Glomerular endothelial cell (primary cell): ENCODE measurements around the gene AFAP1L1. TPM values are rescaled to one million over a fixed set of nuclear protein-coding genes. Genes with fewer than 3 reads are reported as not detected.

ENCODE experiments used
- DNase-seq: peaks from one replicate; pipeline ENCODE4 v3.0.0-alpha.2; 2011; ENCODE audit warnings: low read depth, low spot score; ENCODE audit errors: extremely low read depth
- total RNA-seq: library from RNA; depleted of rRNA; stranded (reverse); fragments of >200 nt; gene quantifications from 2 replicates; pipeline ENCODE4 v1.2.3, GENCODE V29; 2015

The AFAP1L1 gene
- total RNA-seq, 1 donor from 2014 or later, result 274 TPM

GRCh38 chr5:149283626-149284480, 12.2 kb downstream of the AFAP1L1 start:
- DNase-seq, result no peak

DNA sequence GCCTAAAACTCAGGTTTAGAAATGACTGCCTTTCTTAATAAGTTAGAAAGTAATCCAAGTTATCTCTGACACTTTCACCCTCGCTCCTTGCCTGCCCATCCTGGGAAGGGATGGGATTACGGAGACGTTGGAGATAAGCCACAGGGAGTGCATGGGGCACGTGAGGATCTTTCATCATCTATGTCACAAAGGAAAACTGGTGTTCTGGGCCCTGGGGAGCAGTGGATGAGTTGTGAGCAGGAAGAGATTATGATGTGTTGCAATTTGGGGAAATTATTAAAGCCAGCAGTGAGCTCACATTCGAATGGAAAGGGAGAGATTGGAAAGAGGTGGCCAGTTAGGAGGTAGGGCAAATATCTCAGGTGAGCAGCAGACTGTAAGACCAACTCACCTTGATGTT, 12.8 kb downstream of the AFAP1L1 start:
- DNase-seq, result no peak

DNA sequence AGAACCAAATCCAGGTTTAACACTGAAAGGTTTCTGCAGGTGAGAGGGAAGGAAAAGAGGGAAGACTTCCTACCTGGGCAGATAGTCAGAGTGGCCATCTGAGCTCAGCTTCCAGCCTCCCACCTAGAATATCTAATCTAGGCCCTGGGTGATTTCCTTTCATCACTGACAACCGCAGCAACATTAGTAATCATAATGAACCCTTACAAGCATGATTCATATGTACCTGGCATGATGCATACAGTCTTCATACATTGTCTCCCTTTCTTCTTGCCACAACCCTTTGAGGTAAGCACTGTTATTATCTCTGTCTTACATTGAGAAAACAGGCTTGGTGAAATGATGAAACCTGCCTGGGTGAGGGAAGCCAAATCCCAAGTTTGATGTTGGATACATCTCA, 13.5 kb downstream of the AFAP1L1 start:
- DNase-seq, result no peak

- DNase-seq, result peak; percentile 89
These were observed 16.8 kb downstream of the AFAP1L1 start for GRCh38 chr5:149288436-149288835.

GRCh38 chr5:149289301-149289700, 17.6 kb downstream of the AFAP1L1 start:
- DNase-seq, result peak; percentile 79

- no peak for DNase-seq
These were observed 23.5 kb downstream of the AFAP1L1 start for GRCh38 chr5:149294872-149295829.

DNA sequence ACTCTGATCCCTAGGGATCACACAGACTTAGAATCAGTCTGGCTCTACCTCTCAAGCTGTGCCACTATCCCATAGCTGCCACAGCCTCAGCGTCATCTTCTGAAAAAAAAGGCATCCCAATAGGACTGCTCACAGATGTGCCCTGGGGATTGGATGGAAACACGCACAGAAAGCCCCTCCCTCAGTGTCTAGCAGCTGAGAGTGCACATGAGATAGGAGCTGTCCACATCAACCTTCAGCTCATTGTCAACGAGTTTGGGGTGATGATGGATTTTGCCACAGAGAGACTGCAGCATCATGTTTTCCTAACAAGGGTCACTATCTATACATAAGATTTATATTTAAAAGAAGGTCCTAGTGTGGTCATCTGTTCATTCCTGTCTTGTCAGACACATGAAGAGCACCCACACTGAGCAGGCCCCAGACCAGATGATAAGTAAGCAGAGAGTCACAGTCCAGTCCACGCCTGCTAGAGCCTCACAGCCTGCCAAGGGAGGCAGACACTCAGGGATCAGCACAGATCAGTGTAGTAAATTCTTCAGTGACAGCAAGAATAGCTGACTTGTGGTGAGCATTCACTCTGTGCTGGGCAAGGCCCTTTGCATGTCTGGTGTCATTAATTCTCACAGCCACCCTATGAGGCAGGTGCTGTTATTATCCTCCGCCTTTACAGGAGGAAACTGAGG, 25.8 kb downstream of the AFAP1L1 start:
- no peak for DNase-seq

- DNase-seq, result no peak
These were observed 26.5 kb downstream of the AFAP1L1 start for GRCh38 chr5:149298163-149298562.

GRCh38 chr5:149298842-149299404, 27.3 kb downstream of the AFAP1L1 start:
- no peak for DNase-seq

GRCh38 chr5:149299451-149300054, 27.9 kb downstream of the AFAP1L1 start:
- no peak for DNase-seq

GRCh38 chr5:149300441-149300840, 28.8 kb downstream of the AFAP1L1 start:
- DNase-seq, result no peak

GRCh38 chr5:149301049-149301743, 29.5 kb downstream of the AFAP1L1 start:
- DNase-seq, result no peak

GRCh38 chr5:149301744-149302380, 30.2 kb downstream of the AFAP1L1 start:
- no peak for DNase-seq

DNA sequence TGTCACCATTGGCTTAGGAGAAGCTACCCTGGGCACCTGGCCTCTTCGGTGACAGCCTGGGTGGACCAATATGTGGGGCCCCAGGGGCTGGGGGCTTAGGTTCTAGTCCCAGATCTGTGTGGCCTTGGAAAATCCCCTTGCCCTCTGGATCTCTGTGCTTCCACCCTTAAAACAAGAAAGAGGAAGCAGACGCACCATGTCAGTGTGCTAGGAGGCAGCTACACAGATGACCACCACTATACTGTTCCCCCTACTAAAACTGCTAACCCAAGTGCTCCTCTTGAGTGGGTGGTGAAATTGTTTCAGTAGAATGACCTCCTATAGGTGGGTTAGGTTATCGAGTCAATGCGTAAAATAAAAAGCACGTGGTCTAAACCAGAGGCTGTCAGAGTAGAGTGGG, 31.0 kb downstream of the AFAP1L1 start:
- no peak for DNase-seq

DNA sequence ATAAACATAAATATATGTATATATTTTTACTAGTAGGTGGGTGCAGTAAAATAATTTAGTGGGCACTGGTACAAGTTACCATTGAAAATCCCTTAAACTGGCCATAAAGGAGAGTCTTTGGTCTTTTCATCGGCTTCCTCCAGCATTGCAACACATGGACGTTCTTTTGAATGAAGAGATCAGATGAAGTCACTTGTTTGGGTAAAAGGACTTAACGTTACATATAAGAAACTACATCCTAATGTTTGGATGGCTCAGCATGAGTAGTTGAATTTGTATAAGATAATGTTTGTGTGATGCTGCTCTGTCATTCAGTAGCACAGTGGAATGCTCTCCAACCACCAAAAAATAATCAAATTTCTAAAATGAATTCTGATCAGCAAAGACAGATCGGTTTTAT, 31.6 kb downstream of the AFAP1L1 start:
- DNase-seq, result no peak

- DNase-seq, result no peak
These were observed 32.8 kb downstream of the AFAP1L1 start for GRCh38 chr5:149304195-149305078.

DNA sequence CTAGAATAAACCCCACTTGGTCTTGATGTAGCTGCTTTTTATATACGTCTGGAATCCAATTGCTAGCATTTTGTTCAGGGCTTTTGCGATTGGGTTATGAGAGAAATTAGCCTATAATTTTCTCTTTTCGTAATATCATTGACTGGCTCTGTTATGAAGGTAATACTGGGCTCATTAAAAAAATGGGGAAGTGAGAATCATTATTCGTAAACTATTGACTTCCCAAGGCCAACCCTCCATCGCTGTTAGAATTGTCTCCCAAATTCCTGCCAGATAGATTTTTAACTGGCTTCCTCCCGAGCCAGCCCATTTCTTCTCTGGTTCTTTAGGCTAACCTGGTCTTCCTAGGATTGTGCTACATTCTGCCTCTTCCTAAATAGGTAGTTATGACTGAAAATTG, 37.7 kb downstream of the AFAP1L1 start:
- no peak for DNase-seq

DNA sequence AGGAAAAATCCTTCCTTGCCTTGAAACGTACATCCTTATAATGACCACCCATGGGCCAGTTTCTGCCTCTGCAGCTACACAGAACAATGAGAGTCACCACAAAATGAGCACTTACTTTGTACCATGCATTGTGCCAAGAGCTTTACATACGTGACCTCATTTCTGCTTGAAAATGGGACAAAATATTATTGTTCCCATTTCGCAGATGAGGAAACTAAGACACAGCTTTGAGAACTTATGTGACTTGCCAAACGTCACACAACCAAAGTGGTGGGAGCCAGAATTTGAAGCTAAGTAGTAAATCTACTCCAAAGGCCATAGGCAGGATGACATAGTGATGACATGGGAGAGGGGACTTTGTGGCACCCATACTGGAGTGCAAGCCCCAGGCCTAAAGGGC, 38.8 kb downstream of the AFAP1L1 start:
- no peak for DNase-seq
